Mesenchymal stem cell (in vitro differentiated cells and primary cell): ENCODE data around the gene MAP3K20.

Experiments
- DNase-seq: peaks from one replicate; pipeline ENCODE4 v3.0.0-alpha.2; 2013
- H2AFZ ChIP-seq: one replicate; pipeline ENCODE4 v1.6.1; 2013; ENCODE audit warnings: low read depth, mild to moderate bottlenecking, control low read depth, inconsistent platforms, low read length, moderate library complexity
- H2AK5ac ChIP-seq: 2 replicates; pipeline ENCODE4 v1.6.1; 2013; ENCODE audit warnings: low read length, moderate library complexity, mild to moderate bottlenecking, inconsistent platforms; ENCODE audit not compliant: severe bottlenecking
- H2BK120ac ChIP-seq: one replicate; pipeline ENCODE4 v1.6.1; 2013; ENCODE audit warnings: low read depth, mild to moderate bottlenecking, inconsistent platforms, low read length, moderate library complexity
- H2BK12ac ChIP-seq, 2 experiments: one replicate each; pipeline ENCODE4 v1.6.1; 2013; ENCODE audit warnings: inconsistent platforms in 2 of 2, low read length in 2 of 2, mild to moderate bottlenecking in 2 of 2, moderate library complexity in 2 of 2, control low read depth in 1 of 2
- H2BK15ac ChIP-seq: one replicate; pipeline ENCODE4 v1.6.1; 2013; ENCODE audit warnings: mild to moderate bottlenecking, low read depth, inconsistent platforms; ENCODE audit not compliant: poor library complexity, severe bottlenecking
- H2BK5ac ChIP-seq: 2 replicates; pipeline ENCODE4 v1.6.1; 2013; ENCODE audit warnings: low read depth, mild to moderate bottlenecking, low read length, control low read depth, inconsistent platforms; ENCODE audit not compliant: poor library complexity, severe bottlenecking
- H3K14ac ChIP-seq, 2 experiments: one replicate each; pipeline ENCODE4 v1.6.1; 2013; ENCODE audit warnings: inconsistent platforms in 2 of 2, low read length in 2 of 2, control low read depth in 1 of 2, mild to moderate bottlenecking in 1 of 2, moderate library complexity in 1 of 2
- H3K18ac ChIP-seq, 2 experiments: one replicate each; pipeline ENCODE4 v1.6.1; 2013; ENCODE audit warnings: inconsistent platforms in 2 of 2, low read length in 2 of 2, control low read depth in 1 of 2, low read depth in 1 of 2, mild to moderate bottlenecking in 1 of 2
- H3K23ac ChIP-seq, 2 experiments: one replicate each; pipeline ENCODE4 v1.6.1; 2013; ENCODE audit warnings: inconsistent platforms in 2 of 2, low read length in 2 of 2, mild to moderate bottlenecking in 2 of 2, moderate library complexity in 2 of 2, control low read depth in 1 of 2
- H3K27ac ChIP-seq: 2 replicates; pipeline ENCODE4 v1.5.1; 2013; ENCODE audit warnings: mild to moderate bottlenecking, moderate library complexity, low read length, control low read depth, inconsistent platforms; ENCODE audit not compliant: poor library complexity, severe bottlenecking
- H3K27me3 ChIP-seq, 2 experiments: 2 replicates each; pipeline versions ENCODE4 v1.6.1 to v1.7.0; 2013; ENCODE audit warnings: low read length in 2 of 2, mild to moderate bottlenecking in 2 of 2, moderate library complexity in 2 of 2, control low read depth in 1 of 2, inconsistent platforms in 1 of 2; ENCODE audit not compliant: control insufficient read depth in 1 of 2, insufficient read depth in 1 of 2
- H3K36me3 ChIP-seq, 2 experiments: 2 replicates each; pipeline versions ENCODE4 v1.6.1 to v1.7.0; 2013; ENCODE audit warnings: low read length in 2 of 2, control low read depth in 1 of 2, inconsistent platforms in 1 of 2, low read depth in 1 of 2, mild to moderate bottlenecking in 1 of 2; ENCODE audit not compliant: insufficient read depth in 2 of 2, control insufficient read depth in 1 of 2
- H3K4ac ChIP-seq, 2 experiments: one replicate each; pipeline ENCODE4 v1.6.1; 2013; ENCODE audit warnings: inconsistent platforms in 2 of 2, low read length in 2 of 2, mild to moderate bottlenecking in 2 of 2, moderate library complexity in 2 of 2, control low read depth in 1 of 2, low read depth in 1 of 2
- H3K4me1 ChIP-seq: 2 replicates; pipeline ENCODE4 v1.6.1; 2013; ENCODE audit warnings: low read depth, low read length, control low read depth; ENCODE audit not compliant: control insufficient read depth, insufficient read depth
- H3K4me2 ChIP-seq: 2 replicates; pipeline ENCODE4 v1.6.1; 2013; ENCODE audit warnings: low read length, mild to moderate bottlenecking, inconsistent platforms; ENCODE audit not compliant: poor library complexity, severe bottlenecking
- H3K4me3 ChIP-seq, 2 experiments: 2 replicates each; pipeline versions ENCODE4 v1.5.1 to v1.7.0; 2013; ENCODE audit warnings: low read length in 2 of 2, mild to moderate bottlenecking in 2 of 2, control low read depth in 1 of 2, low read depth in 1 of 2; ENCODE audit not compliant: insufficient read depth in 1 of 2
- H3K79me1 ChIP-seq: replicated peaks from 2 replicates; pipeline ENCODE4 v1.6.1; 2013; ENCODE audit warnings: mild to moderate bottlenecking, control low read depth, low read length, inconsistent platforms; ENCODE audit not compliant: poor library complexity, severe bottlenecking
- H3K9ac ChIP-seq: 2 replicates; pipeline ENCODE4 v1.7.0; 2013; ENCODE audit warnings: mild to moderate bottlenecking, low read length, moderate library complexity
- H3K9me3 ChIP-seq: 2 replicates; pipeline ENCODE4 v1.7.0; 2013; ENCODE audit warnings: mild to moderate bottlenecking, low read length; ENCODE audit not compliant: control insufficient read depth
- H4K8ac ChIP-seq: one replicate; pipeline ENCODE4 v1.6.1; 2013; ENCODE audit warnings: inconsistent platforms, mild to moderate bottlenecking, low read length, moderate library complexity
- H4K91ac ChIP-seq: one replicate; pipeline ENCODE4 v1.6.1; 2013; ENCODE audit warnings: mild to moderate bottlenecking, low read length, inconsistent platforms
- WGBS: methylation state at CpG from one replicate; pipeline ENCODE4 v1.1.7; 2013; ENCODE audit warnings: mixed read lengths; 5-methylcytosine and 5-hydroxymethylcytosine counted together

Gene MAP3K20

DNA sequence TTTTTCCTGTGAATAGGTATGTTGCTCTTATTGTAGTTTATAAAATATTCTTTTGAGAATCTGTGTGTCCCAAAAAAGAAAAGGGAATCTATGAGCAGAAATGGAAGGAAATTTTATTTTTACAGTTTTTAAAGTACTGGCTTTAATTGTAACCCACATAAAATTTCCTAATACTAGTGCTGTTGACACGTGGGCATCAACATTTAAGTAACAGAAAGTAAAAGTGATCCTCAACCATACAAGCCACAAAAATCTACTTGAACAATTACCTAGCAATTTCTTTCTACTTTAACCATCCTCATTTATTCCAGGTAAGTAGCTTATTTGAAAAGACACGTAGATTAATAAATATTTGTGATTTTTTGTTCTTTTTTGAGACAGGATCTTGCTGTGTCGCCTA lies 62.0 kb downstream of the MAP3K20 start:
- WGBS: 89% methylated on average over 3 of the region's 3 CpGs
- H2AK5ac ChIP-seq: no peak overlapping the region

GRCh38 chr2:173138962-173139361 lies 63.3 kb downstream of the MAP3K20 start:
- no peak overlapping the region for H3K9ac ChIP-seq
- no peak overlapping the region for H2AFZ ChIP-seq
- H2BK5ac ChIP-seq: no peak overlapping the region
- H3K27me3 ChIP-seq: no peaks in the 10 kb centered on the region
- H2BK120ac ChIP-seq: no peak overlapping the region
- H3K4ac ChIP-seq: no peak overlapping the region
- no peak overlapping the region for H3K4me2 ChIP-seq
- 44% methylated on average over 1 of the region's 3 CpGs for WGBS
- DNase-seq: no peak
- no peak overlapping the region for H3K14ac ChIP-seq
- H3K23ac ChIP-seq: no peak overlapping the region
- H3K79me1 ChIP-seq: peaks cover 11% of the 10 kb centered on the region
- H3K36me3 ChIP-seq: peaks cover 3 to 4% of the 10 kb centered on the region in 2 experiments
- H2BK12ac ChIP-seq: no peak overlapping the region
- no peak overlapping the region for H2AK5ac ChIP-seq
- peaks cover 23% of the 10 kb centered on the region for H3K9me3 ChIP-seq
- no peaks in the 10 kb centered on the region for H3K4me1 ChIP-seq
- no peak overlapping the region for H3K18ac ChIP-seq
- no peak overlapping the region for H2BK15ac ChIP-seq
- no peak overlapping the region for H4K8ac ChIP-seq
- no peak overlapping the region for H3K27ac ChIP-seq
- no peak overlapping the region for H3K4me3 ChIP-seq
- H4K91ac ChIP-seq: no peak overlapping the region

More for the DNA sequence above, 62.0 kb downstream of the MAP3K20 start:
- Histone ChIP-seq H3K36me3 (peaks cover 0 to 4% of the 10 kb centered on the region in 2 experiments), H3K14ac (no peak overlapping the region), H3K27ac (no peak overlapping the region), H3K9ac (peak overlapping the region; percentile 35), H3K79me1 (peaks cover 8% of the 10 kb centered on the region), H3K9me3 (peaks cover 18% of the 10 kb centered on the region), H3K4me1 (no peaks in the 10 kb centered on the region), H4K91ac (no peak overlapping the region), H3K4me3 (no peak overlapping the region), H2BK5ac (no peak overlapping the region), H3K27me3 (no peaks in the 10 kb centered on the region), H3K4me2 (no peak overlapping the region), H3K18ac (no peak overlapping the region), H3K4ac (no peak overlapping the region), H2AFZ (no peak overlapping the region), H4K8ac (no peak overlapping the region), H2BK12ac (no peak overlapping the region), H2BK120ac (no peak overlapping the region), H2BK15ac (no peak overlapping the region), H3K23ac (no peak overlapping the region)
- no peak for DNase-seq

DNA sequence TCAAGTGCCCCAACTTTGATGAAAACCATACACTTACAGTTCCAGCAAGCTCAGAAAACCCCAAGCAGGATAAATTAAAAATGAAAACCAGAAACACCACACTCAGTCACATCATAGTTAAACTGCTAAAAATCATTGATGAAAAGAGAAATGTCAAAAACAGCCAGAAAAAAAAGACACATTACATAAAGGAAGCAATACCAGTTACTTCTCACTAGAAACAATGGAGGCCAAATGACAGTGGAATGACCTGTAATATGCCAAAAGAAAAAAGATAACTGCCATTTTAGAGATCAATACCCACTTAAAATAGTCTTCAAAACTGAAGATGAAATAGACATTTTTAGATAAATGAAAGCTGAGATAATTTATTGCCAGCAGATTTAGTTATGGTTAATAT lies 66.0 kb downstream of the MAP3K20 start:
- no peak overlapping the region for H2BK5ac ChIP-seq
- no peak overlapping the region for H3K9ac ChIP-seq
- H3K23ac ChIP-seq: no peak overlapping the region
- peaks cover 3 to 4% of the 10 kb centered on the region in 2 experiments for H3K36me3 ChIP-seq
- no peak overlapping the region for H2BK12ac ChIP-seq
- H4K8ac ChIP-seq: no peak overlapping the region
- H3K27ac ChIP-seq: no peak overlapping the region
- H2AK5ac ChIP-seq: no peak overlapping the region
- no peak overlapping the region for H2AFZ ChIP-seq
- no peak overlapping the region for H2BK120ac ChIP-seq
- H3K4ac ChIP-seq: no peak overlapping the region
- no peak overlapping the region for H3K4me3 ChIP-seq
- no peak for DNase-seq
- no peak overlapping the region for H3K4me2 ChIP-seq
- no peaks in the 10 kb centered on the region for H3K27me3 ChIP-seq
- no peak overlapping the region for H4K91ac ChIP-seq
- no peak overlapping the region for H3K18ac ChIP-seq
- no peak overlapping the region for H3K14ac ChIP-seq
- no peak overlapping the region for H2BK15ac ChIP-seq
- H3K9me3 ChIP-seq: peaks cover 23% of the 10 kb centered on the region
- no peaks in the 10 kb centered on the region for H3K4me1 ChIP-seq
- peaks cover 9% of the 10 kb centered on the region for H3K79me1 ChIP-seq

GRCh38 chr2:173145454-173145853 lies 69.8 kb downstream of the MAP3K20 start:
- H4K8ac ChIP-seq: no peak overlapping the region
- DNase-seq: no peak
- H3K27ac ChIP-seq: no peak overlapping the region

More at GRCh38 chr2:173145454-173145853, 69.8 kb downstream of the MAP3K20 start:
- peaks cover 22% of the 10 kb centered on the region for H3K9me3 ChIP-seq
- H2BK15ac ChIP-seq: no peak overlapping the region
- no peak overlapping the region for H2BK120ac ChIP-seq
- H3K14ac ChIP-seq: no peak overlapping the region
- H2AK5ac ChIP-seq: no peak overlapping the region
- no peaks in the 10 kb centered on the region for H3K4me1 ChIP-seq
- H3K23ac ChIP-seq: no peak overlapping the region
- no peak overlapping the region for H3K4ac ChIP-seq
- no peak overlapping the region for H2BK12ac ChIP-seq
- H3K79me1 ChIP-seq: peaks cover 8% of the 10 kb centered on the region
- H3K27me3 ChIP-seq: no peaks in the 10 kb centered on the region
- H2AFZ ChIP-seq: no peak overlapping the region
- H2BK5ac ChIP-seq: no peak overlapping the region
- H3K9ac ChIP-seq: no peak overlapping the region
- H3K4me2 ChIP-seq: no peak overlapping the region
- no peak overlapping the region for H3K18ac ChIP-seq
- H3K36me3 ChIP-seq: peaks cover 3 to 4% of the 10 kb centered on the region in 2 experiments
- H4K91ac ChIP-seq: no peak overlapping the region
- no peak overlapping the region for H3K4me3 ChIP-seq
